Body of pancreas (tissue), 4 donors: ENCODE results near the gene TIE1. TPM values are rescaled to one million over a fixed set of nuclear protein-coding genes. Genes with fewer than 3 reads are reported as not detected.

ENCODE experiments used
- ATAC-seq: fragments of 150-250 bp; one replicate; pipeline ENCODE4 v1.9.1; 2016
- DNase-seq, 4 donors: peaks; one replicate each; pipeline ENCODE4 v3.0.0-alpha.2; 2019
- H3K27ac ChIP-seq, 4 donors: fragments of 200-600 bp; sonication (generic); 1 replicate in 3 of 4; 2 replicates in 1 of 4; pipeline versions ENCODE4 v1.5.1 to v1.6.1; 2016 to 2019; ENCODE audit warnings: mild to moderate bottlenecking in 1 of 4, mixed read lengths in 1 of 4, moderate library complexity in 1 of 4
- H3K27me3 ChIP-seq, 2 donors: fragments of 200-600 bp; sonication (generic); one replicate each; pipeline ENCODE4 v1.6.0; 2016; ENCODE audit warnings: mild to moderate bottlenecking in 1 of 2
- H3K36me3 ChIP-seq, 2 donors: fragments of 200-600 bp; sonication (generic); replicated peaks in 1 of 2; 2 replicates each; pipeline ENCODE4 v1.5.1; 2016; ENCODE audit warnings: low read depth in 2 of 2; ENCODE audit not compliant: insufficient read depth in 1 of 2
- H3K4me1 ChIP-seq: fragments of 200-600 bp; sonication (generic); one replicate; pipeline ENCODE4 v1.6.0; 2016
- H3K4me3 ChIP-seq, 2 donors: fragments of 200-600 bp; sonication (generic); 1 replicate in 1 of 2; 2 replicates in 1 of 2; pipeline ENCODE4 v1.5.1; 2016 to 2019
- H3K9me3 ChIP-seq, 3 donors: fragments of 200-600 bp; sonication (generic); 1 replicate in 2 of 3; 2 replicates in 1 of 3; pipeline ENCODE4 v1.5.1; 2016
- POLR2A ChIP-seq, 3 donors: fragments of 450-650 bp; IDR thresholded peaks; one replicate each; pipeline ENCODE4 v1.6.1; 2016; ENCODE audit warnings: antibody characterized with exemption in 3 of 3, mild to moderate bottlenecking in 2 of 3
- WGBS, 2 donors: methylation state at CpG; one replicate each; pipeline ENCODE4 v1.1.5; 2017; 5-methylcytosine and 5-hydroxymethylcytosine counted together
- intact Hi-C: fragments of 100-400 bp; cut with DNase I; formaldehyde crosslinking; loops from one replicate; pipeline ENCODE4 v1.15.1; 2023
- total RNA-seq, 2 donors: library from RNA; depleted of rRNA; stranded (reverse); fragments of >200 nt; gene quantifications; one replicate each; pipeline ENCODE4 v1.1.0, GENCODE V29; 2016
- TF ChIP-seq, protein P1 (sequence below), 7 experiments: fragments of 450-650 bp in 4 of 7; fragments of 200-600 bp in 3 of 7; sonication (generic) in 3 of 7; IDR thresholded peaks; one replicate each; pipeline ENCODE4 v1.5.1; 2016 to 2019; ENCODE audit warnings: antibody characterized with exemption in 7 of 7

The TIE1 gene
- total RNA-seq, 2 donors from 2014 or later: 12.2 to 14.0 TPM

DNA sequence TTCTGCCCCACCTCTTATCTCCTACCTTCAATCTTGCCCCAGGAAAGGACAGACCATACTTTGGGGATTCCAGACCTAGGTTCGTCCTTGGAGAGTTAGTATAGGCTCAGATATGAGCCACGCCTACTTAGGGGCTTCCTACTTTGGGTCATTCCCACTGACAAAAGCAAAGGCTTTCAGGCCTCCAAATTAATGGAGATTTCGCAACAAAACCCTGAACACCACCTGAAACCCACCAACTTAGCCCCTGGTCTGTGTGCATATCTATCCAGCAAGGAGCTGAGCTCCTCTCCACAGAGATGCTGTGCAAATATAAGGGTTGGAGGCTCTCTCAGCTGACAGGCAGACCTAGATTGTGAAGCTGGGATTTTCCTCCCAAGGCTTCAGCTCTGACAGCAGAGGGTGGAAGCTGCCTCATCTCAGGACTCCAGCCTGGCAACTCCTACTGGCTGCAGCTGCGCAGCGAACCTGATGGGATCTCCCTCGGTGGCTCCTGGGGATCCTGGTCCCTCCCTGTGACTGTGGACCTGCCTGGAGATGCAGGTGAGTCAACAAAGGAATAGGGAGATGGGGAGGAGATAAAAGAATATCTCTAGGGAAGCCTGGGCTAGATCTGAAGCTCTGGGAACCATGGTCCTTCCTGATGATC, 38.9 kb downstream of the TIE1 start:
- no peak overlapping the region for H3K27ac ChIP-seq
- intact Hi-C loops: no loop called here

DNA sequence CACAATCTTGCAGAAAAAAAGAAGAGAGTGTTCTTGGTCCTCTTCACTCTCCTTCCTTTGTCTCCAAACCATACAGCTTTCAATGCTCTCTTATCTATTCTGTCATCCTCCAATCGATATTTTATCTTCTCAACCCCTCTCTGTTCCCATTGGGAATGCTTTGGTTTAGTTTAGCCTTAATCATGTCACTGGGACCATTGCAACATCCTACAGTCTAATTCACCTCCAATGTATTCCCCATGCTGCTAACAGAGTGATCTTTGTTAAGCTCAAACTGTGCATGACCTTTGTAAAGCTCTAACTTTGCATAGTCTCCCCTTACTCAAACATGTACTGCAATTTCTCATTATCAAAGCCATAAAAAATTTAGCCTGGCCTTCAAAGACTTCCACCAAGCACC, 39.8 kb downstream of the TIE1 start:
- no peaks in the 10 kb centered on the region for H3K9me3 ChIP-seq

More for the DNA sequence above, 38.9 kb downstream of the TIE1 start:
- no peaks in the 10 kb centered on the region for H3K9me3 ChIP-seq
- ATAC-seq (no peak), DNase-seq (no peak)
- WGBS, 2 donors: 87 to 92% methylated on average over 6 of the region's 6 CpGs
- no peak overlapping the region for H3K4me3 ChIP-seq
- H3K27me3 ChIP-seq: no peaks in the 10 kb centered on the region
- no peaks in the 10 kb centered on the region for H3K36me3 ChIP-seq
- TF ChIP-seq POLR2A (IDR thresholded peaks at IDR 0.05): no peak
- TF ChIP-seq, protein P1, sequence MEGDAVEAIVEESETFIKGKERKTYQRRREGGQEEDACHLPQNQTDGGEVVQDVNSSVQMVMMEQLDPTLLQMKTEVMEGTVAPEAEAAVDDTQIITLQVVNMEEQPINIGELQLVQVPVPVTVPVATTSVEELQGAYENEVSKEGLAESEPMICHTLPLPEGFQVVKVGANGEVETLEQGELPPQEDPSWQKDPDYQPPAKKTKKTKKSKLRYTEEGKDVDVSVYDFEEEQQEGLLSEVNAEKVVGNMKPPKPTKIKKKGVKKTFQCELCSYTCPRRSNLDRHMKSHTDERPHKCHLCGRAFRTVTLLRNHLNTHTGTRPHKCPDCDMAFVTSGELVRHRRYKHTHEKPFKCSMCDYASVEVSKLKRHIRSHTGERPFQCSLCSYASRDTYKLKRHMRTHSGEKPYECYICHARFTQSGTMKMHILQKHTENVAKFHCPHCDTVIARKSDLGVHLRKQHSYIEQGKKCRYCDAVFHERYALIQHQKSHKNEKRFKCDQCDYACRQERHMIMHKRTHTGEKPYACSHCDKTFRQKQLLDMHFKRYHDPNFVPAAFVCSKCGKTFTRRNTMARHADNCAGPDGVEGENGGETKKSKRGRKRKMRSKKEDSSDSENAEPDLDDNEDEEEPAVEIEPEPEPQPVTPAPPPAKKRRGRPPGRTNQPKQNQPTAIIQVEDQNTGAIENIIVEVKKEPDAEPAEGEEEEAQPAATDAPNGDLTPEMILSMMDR (IDR thresholded peaks at IDR 0.05): no peak
- H3K4me1 ChIP-seq: peaks cover 2% of the 10 kb centered on the region

DNA sequence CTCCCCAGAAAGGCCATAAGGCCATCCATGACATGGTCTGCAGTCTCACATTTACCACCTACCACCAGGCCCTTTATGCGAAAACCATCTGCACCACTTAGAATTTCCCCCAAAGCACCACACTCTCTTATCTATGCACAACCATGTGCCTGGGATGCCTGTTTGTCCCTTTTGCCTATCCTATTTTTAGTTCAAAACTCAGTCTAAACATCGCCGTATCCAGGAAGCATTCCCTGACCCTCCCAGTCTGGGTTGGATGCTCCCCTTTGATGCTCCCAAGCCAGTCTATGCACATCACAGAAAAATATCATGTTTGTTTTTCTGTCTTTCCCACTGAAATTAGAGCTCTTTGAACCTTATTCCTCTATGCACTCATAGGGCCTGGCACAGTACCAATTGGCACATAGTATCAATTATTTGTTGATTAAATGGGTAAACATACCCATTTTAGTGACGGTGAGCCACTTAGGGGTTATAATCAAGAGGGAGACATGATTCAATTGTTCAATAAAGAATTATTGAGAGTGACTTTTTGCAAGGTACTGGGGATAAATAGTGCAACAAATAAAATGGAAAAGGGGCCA, 43.6 kb downstream of the TIE1 start:
- no peak overlapping the region for H3K27ac ChIP-seq
- no peaks in the 10 kb centered on the region for H3K9me3 ChIP-seq
- no peaks in the 10 kb centered on the region for H3K27me3 ChIP-seq
- 52 to 53% methylated on average over 4 of the region's 4 CpGs for WGBS, 2 donors
- no peak overlapping the region for H3K4me3 ChIP-seq
- no peak for ATAC-seq
- no peak for TF ChIP-seq POLR2A (IDR thresholded peaks at IDR 0.05)
- TF ChIP-seq, protein P1 (IDR thresholded peaks at IDR 0.05): no peak
- no peak for DNase-seq
- intact Hi-C loops: no loop called here
- no peaks in the 10 kb centered on the region for H3K36me3 ChIP-seq
- H3K4me1 ChIP-seq: peaks cover 12% of the 10 kb centered on the region

More for the DNA sequence above, 39.8 kb downstream of the TIE1 start:
- H3K36me3 ChIP-seq: no peaks in the 10 kb centered on the region
- H3K4me3 ChIP-seq: no peak overlapping the region
- intact Hi-C loops: no loop called here
- TF ChIP-seq, protein P1 (IDR thresholded peaks at IDR 0.05): no peak
- no peak for TF ChIP-seq POLR2A (IDR thresholded peaks at IDR 0.05)
- no peaks in the 10 kb centered on the region for H3K27me3 ChIP-seq
- ATAC-seq (no peak), DNase-seq (no peak)
- 30 to 31% methylated on average over 1 of the region's 1 CpG for WGBS, 2 donors
- H3K27ac ChIP-seq: no peak overlapping the region
- H3K4me1 ChIP-seq: peaks cover 4% of the 10 kb centered on the region

DNA sequence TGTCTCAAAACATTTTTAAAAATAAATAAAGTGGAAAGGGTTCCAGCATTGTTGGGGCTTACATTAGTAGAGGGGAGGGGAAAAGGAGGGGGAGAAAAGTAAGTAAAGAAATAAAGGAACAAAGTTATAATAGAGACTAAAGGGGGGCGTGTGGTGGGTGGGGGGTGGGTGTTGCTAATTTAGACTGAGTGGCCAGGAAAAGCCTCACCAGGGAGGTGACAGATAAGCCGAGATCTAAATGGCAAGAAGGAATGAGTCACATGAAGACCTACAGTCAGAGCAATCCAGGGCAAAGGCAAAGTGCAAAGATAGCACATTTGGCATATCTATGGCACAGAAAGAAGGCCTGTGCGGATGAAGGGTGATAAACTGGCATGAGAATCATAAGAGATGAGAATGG, 44.3 kb downstream of the TIE1 start:
- WGBS, 2 donors: 29 to 37% methylated on average over 3 of the region's 3 CpGs
- TF ChIP-seq, protein P1 (IDR thresholded peaks at IDR 0.05): no peak
- no peak for TF ChIP-seq POLR2A (IDR thresholded peaks at IDR 0.05)
- no peaks in the 10 kb centered on the region for H3K27me3 ChIP-seq
- intact Hi-C loops: no loop called here
- H3K27ac ChIP-seq: no peak overlapping the region
- no peak for DNase-seq
- no peak overlapping the region for H3K4me3 ChIP-seq
- no peaks in the 10 kb centered on the region for H3K36me3 ChIP-seq
- no peak for ATAC-seq
- H3K4me1 ChIP-seq: peaks cover 19% of the 10 kb centered on the region
- no peaks in the 10 kb centered on the region for H3K9me3 ChIP-seq

DNA sequence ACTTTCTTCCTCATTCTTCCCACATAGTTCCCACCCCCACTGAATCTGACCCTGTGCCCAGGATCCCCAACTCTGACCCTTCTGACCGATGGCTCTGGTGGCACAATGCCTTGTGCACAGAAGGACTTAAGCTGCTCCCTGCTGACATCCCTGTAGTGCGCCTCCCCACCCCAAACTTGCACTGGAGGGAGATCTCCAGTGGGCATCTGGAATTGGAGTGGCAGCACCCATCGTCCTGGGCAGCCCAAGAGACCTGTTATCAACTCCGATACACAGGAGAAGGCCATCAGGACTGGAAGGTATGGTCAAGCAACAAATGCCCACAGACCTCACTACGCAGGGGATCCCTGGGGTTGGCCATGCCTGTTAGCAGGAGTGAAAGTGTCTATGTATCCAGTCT, 45.9 kb downstream of the TIE1 start:
- no peaks in the 10 kb centered on the region for H3K27me3 ChIP-seq
- TF ChIP-seq, protein P1 (IDR thresholded peaks at IDR 0.05): no peak
- no peak for TF ChIP-seq POLR2A (IDR thresholded peaks at IDR 0.05)
- H3K27ac ChIP-seq: no peak overlapping the region
- H3K9me3 ChIP-seq: no peaks in the 10 kb centered on the region
- WGBS, 2 donors: 89 to 91% methylated on average over 5 of the region's 5 CpGs
- H3K4me3 ChIP-seq: no peak overlapping the region
- H3K4me1 ChIP-seq: peaks cover 20% of the 10 kb centered on the region
- no peak for DNase-seq
- no peaks in the 10 kb centered on the region for H3K36me3 ChIP-seq
- intact Hi-C loops: no loop called here
- ATAC-seq: no peak
